ENCODE results near the gene ARSB. TPM values are rescaled to one million over a fixed set of nuclear protein-coding genes. Genes with fewer than 3 reads are reported as not detected.

Gene ARSB
- polyA plus RNA-seq, 5 donors, result 14.4 to 17.8 (median 15.6) TPM

- DNase-seq, result no peak
Observed at GRCh38 chr5:78810098-78810920, 174.8 kb downstream of the ARSB start.

- no peak for DNase-seq
Observed at GRCh38 chr5:78809444-78809843, 175.7 kb downstream of the ARSB start.

GRCh38 chr5:78808818-78809217 lies 176.3 kb downstream of the ARSB start:
- no peak for DNase-seq

- DNase-seq, result no peak
Observed at GRCh38 chr5:78808380-78808779, 176.7 kb downstream of the ARSB start.

- DNase-seq, result no peak
Observed at GRCh38 chr5:78806544-78806943, 178.6 kb downstream of the ARSB start.

- DNase-seq, result no peak
Observed at GRCh38 chr5:78805474-78806124, 179.5 kb downstream of the ARSB start.

- no peak for DNase-seq
Observed at GRCh38 chr5:78804995-78805394, 180.1 kb downstream of the ARSB start.

GRCh38 chr5:78803941-78804340 lies 181.2 kb downstream of the ARSB start:
- no peak for DNase-seq

- peak; percentile 79 to 80 for DNase-seq
Observed at GRCh38 chr5:78803353-78803752, 181.8 kb downstream of the ARSB start.

- no peak for DNase-seq
Observed at GRCh38 chr5:78801413-78801812, 183.7 kb downstream of the ARSB start.

- DNase-seq, result no peak
Observed at GRCh38 chr5:78799266-78800017, 185.7 kb downstream of the ARSB start.

- DNase-seq, result no peak
Observed at GRCh38 chr5:78798673-78799029, 186.5 kb downstream of the ARSB start.

- peak; percentile 78 to 86 for DNase-seq
Observed at GRCh38 chr5:78797936-78798672, 187.0 kb downstream of the ARSB start.

- DNase-seq, result no peak
Observed at GRCh38 chr5:78795757-78796156, 189.4 kb downstream of the ARSB start.

- DNase-seq, result no peak
Observed at GRCh38 chr5:78794693-78795215, 190.4 kb downstream of the ARSB start.

- no peak for DNase-seq
Observed at GRCh38 chr5:78793907-78794662, 191.0 kb downstream of the ARSB start.

- no peak for DNase-seq
Observed at GRCh38 chr5:78792345-78793055, 192.6 kb downstream of the ARSB start.

- DNase-seq, result peak in 1 of 2 donors; percentile 71
Observed at GRCh38 chr5:78791501-78792100, 193.5 kb downstream of the ARSB start.

- peak in 1 of 2 donors; percentile 46 for DNase-seq
Observed at GRCh38 chr5:78787783-78788182, 197.3 kb downstream of the ARSB start.

GRCh38 chr5:78785454-78785853 lies 199.7 kb downstream of the ARSB start:
- no peak for DNase-seq

Measured in right lung (tissue), 5 donors.